H1 (cell line): ENCODE measurements around the gene TSHR.

Experiments
- EP300 ChIP-seq, 2 experiments: IDR thresholded peaks; 1 replicate in 1 of 2; 2 replicates in 1 of 2; pipeline ENCODE4 v1.6.1; 2011 to 2012; ENCODE audit warnings: low read depth in 2 of 2, low read length in 2 of 2, mild to moderate bottlenecking in 2 of 2, borderline replicate concordance in 1 of 2, inconsistent platforms in 1 of 2, moderate library complexity in 1 of 2
- POLR2A ChIP-seq, 2 experiments: IDR thresholded peaks; 1 replicate in 1 of 2; 2 replicates in 1 of 2; pipeline ENCODE4 v1.6.1; 2011; ENCODE audit warnings: low read depth in 2 of 2, low read length in 2 of 2, mild to moderate bottlenecking in 2 of 2; ENCODE audit errors: control extremely low read depth in 1 of 2
- RXRA ChIP-seq: IDR thresholded peaks from 2 replicates; pipeline ENCODE4 v1.6.1; 2011; ENCODE audit warnings: low read depth, mild to moderate bottlenecking, low read length, moderate library complexity; ENCODE audit not compliant: insufficient read depth

DNA sequence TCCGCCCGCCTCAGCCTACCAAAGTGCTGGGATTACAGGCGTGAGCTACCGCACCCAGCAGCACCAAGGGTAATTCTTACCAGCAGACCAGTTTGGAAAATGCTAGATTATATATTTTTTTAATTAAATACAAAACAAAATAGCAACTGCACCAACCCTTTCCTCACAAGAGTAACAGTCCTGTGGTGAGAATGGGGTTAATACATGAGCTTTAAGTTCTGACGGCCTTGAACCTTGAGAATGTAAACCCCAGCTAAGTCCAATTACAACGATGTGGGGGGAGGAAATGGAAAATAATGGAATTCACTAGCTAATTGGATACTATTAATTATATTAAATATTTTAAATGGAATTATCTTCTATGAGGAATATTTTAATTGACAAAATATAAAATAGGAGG, 183.0 kb downstream of the TSHR start:
- TF ChIP-seq POLR2A (IDR thresholded peaks at IDR 0.05; ENCODE audit: control extremely low read depth in 1 of 2, low read depth in 2 of 2, low read length in 2 of 2) (no peak), EP300 (IDR thresholded peaks at IDR 0.05; ENCODE audit: borderline replicate concordance in 1 of 2, low read depth in 2 of 2, low read length in 2 of 2) (no peak), RXRA (no peak)
